Activated naive CD4-positive, alpha-beta T cell treated with anti-CD3 and anti-CD28 coated beads, Interleukin-2, amount 10 ng/mL, durations not matched to agents 5 hours and 36 hours (primary cell): ENCODE results near the gene RNF125. TPM values are rescaled to one million over a fixed set of nuclear protein-coding genes. Genes with fewer than 3 reads are reported as not detected.

Source experiments
- total RNA-seq, 2 experiments: library from RNA; stranded (reverse); gene quantifications; one replicate each; pipeline ENCODE4 v1.2.3, GENCODE V29; 2021

The RNF125 gene
- total RNA-seq = 10 to 100 TPM; 34.1 to 35.2 TPM

GRCh38 chr18:32018331-32019250, at the start of gene RNF125:
RNF125 (plus strand) TSS chr18:32018825; CDS start chr18:32018864, 39 bp downstream.

GRCh38 chr18:32091724-32092421, 73.2 kb downstream of the RNF125 start, which contains the start of gene RNF138:
RNF138 (plus strand) TSS chr18:32091874; CDS start chr18:32092777, 903 bp downstream.

Other genes with a start within 250 kb of the RNF125 start
- 10 to 100 TPM; 41.5 to 46.5 TPM for gene TRAPPC8, start 75.7 kb upstream of the RNF125 start, total RNA-seq
- 10 to 100 TPM; 62.9 to 65.5 TPM for gene RNF138, start 73.0 kb downstream of the RNF125 start, total RNA-seq
- gene MEP1B, start 171.2 kb downstream of the RNF125 start, total RNA-seq = not detected